Measurements from ENCODE around the gene ZNF318. TPM values are rescaled to one million over a fixed set of nuclear protein-coding genes. Genes with fewer than 3 reads are reported as not detected.
"Not testable (repeated sequence)": the region's sequence is repeated elsewhere in the genome, so short reads cannot be mapped to it uniquely, and the experiment has no call there.

Gene ZNF318
- total and polyA plus RNA-seq, 2 donors, result 10.1 to 14.6 TPM

DNA sequence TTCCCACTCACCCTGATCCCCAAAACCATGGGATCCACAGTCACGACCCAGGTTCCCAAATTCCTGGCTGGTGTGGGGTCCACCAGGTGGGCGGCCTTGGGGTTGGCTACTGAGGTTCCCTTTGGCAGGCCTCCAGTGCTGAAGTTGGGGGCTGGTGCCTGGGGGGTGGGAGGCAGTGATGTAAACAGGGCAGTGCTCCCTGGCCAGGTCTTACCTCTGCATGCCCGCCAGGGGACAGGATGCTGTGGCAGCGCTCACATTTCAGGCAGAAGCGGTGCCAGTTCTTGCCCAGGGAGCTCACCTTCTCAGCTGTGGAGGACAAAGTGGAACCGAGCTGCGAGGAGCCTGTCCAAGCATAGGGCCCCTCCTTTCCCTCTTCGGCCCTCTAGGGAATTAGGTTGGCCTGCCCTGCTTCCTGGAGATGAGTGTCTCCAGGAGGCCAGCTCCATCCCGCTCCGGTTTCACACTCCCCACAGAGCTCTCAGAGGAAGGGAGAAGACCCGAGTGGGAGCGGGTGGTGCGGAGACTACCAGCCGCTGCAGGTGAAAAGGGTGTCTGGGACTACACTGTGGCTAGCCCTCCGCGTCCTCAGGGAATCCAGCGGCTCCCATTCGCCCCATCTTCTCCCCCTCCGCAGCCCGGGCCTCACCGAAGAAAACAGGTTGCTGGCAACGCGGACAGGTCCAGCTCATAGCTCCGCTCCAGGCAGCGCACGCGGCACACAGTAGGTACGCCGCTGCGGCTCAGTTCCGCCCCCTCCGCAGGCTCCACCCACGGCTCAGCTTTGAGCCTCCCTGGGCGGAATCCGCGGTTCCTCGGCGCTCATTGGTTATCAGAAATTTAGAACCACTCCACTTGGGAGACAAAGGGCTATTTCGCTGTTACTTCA is 61.1 kb downstream of the ZNF318 start, which contains the start of gene CRIP3:
CRIP3 (minus strand) TSS at position 726 of the 889 bp plus-strand sequence; CDS start at position 692, 34 bp downstream.
- no peak for DNase-seq (ENCODE audit: extremely low spot score)

GRCh38 chr6:43307451-43308100 is 61.9 kb downstream of the ZNF318 start:
- H3K36me3 ChIP-seq (ENCODE audit: insufficient read depth), result no peaks in the 10 kb centered on the region
- DNase-seq (ENCODE audit: extremely low spot score), result no peak
- H3K4me3 ChIP-seq (ENCODE audit: low read depth, low read length), result no peak overlapping the region
- 90% methylated on average over 5 of the region's 5 CpGs for WGBS
- no peaks in the 10 kb centered on the region for H3K4me1 ChIP-seq (ENCODE audit: insufficient read depth)
- H3K27ac ChIP-seq (ENCODE audit: low read depth), result no peak overlapping the region

More for the DNA sequence above, 61.1 kb downstream of the ZNF318 start, which contains the start of gene CRIP3:
- 7% methylated on average over 39 of the region's 39 CpGs for WGBS
- no peaks in the 10 kb centered on the region for H3K4me1 ChIP-seq (ENCODE audit: insufficient read depth)
- no peaks in the 10 kb centered on the region for H3K36me3 ChIP-seq (ENCODE audit: insufficient read depth)
- peak within 1 kb of the TSS; percentile 33 for H3K4me3 ChIP-seq (ENCODE audit: low read depth, low read length)
- no peak within 1 kb of the TSS for H3K27ac ChIP-seq (ENCODE audit: low read depth)

- 95% methylated on average over 7 of the region's 7 CpGs for WGBS
- Histone ChIP-seq H3K27ac (ENCODE audit: low read depth) (no peak overlapping the region), H3K4me1 (ENCODE audit: insufficient read depth) (no peaks in the 10 kb centered on the region), H3K4me3 (ENCODE audit: low read depth, low read length) (no peak overlapping the region), H3K36me3 (ENCODE audit: insufficient read depth) (no peaks in the 10 kb centered on the region)
- DNase-seq (ENCODE audit: extremely low spot score), result no peak
Observed at GRCh38 chr6:43306086-43306485, 63.4 kb downstream of the ZNF318 start.

GRCh38 chr6:43304882-43305281 is 64.6 kb downstream of the ZNF318 start:
- WGBS, result 77% methylated on average over 2 of the region's 2 CpGs
- DNase-seq (ENCODE audit: extremely low spot score), result no peak

GRCh38 chr6:43304361-43304760 is 65.1 kb downstream of the ZNF318 start:
- Histone ChIP-seq H3K4me3 (ENCODE audit: low read depth, low read length) (no peak overlapping the region), H3K36me3 (ENCODE audit: insufficient read depth) (no peaks in the 10 kb centered on the region), H3K27ac (ENCODE audit: low read depth) (no peak overlapping the region), H3K4me1 (ENCODE audit: insufficient read depth) (no peaks in the 10 kb centered on the region)
- DNase-seq (ENCODE audit: extremely low spot score), result no peak
- WGBS, result 84% methylated on average over 3 of the region's 3 CpGs

More at GRCh38 chr6:43304882-43305281, 64.6 kb downstream of the ZNF318 start:
- Histone ChIP-seq H3K36me3 (ENCODE audit: insufficient read depth) (no peaks in the 10 kb centered on the region), H3K27ac (ENCODE audit: low read depth) (no peak overlapping the region), H3K4me1 (ENCODE audit: insufficient read depth) (no peaks in the 10 kb centered on the region), H3K4me3 (ENCODE audit: low read depth, low read length) (no peak overlapping the region)

DNA sequence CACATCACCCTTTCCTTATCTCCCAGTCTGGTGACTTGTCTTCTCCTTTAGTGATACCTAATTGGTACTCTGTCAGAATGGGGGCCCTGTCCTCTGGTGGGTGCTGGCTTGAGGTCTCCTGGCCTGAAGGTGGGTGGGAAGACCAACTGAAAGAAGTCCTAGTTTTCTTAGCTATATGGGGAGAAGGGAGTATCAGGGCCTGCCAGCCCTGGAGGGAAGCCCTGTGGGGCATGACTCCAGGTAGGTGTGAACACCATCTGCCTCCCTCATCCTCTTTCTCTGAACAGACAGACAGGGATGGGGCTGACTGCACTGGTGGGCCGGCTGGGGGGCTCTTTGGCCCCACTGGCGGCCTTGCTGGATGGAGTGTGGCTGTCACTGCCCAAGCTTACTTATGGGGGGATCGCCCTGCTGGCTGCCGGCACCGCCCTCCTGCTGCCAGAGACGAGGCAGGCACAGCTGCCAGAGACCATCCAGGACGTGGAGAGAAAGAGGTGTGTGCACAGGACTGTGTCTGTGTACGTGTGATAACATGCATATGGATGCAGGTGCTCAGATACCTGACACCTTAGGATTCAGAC is 65.6 kb downstream of the ZNF318 start:
- Histone ChIP-seq H3K4me1 (ENCODE audit: insufficient read depth) (no peaks in the 10 kb centered on the region), H3K36me3 (ENCODE audit: insufficient read depth) (no peaks in the 10 kb centered on the region), H3K4me3 (ENCODE audit: low read depth, low read length) (no peak overlapping the region), H3K27ac (ENCODE audit: low read depth) (no peak overlapping the region)
- 69% methylated on average over 8 of the region's 8 CpGs for WGBS
- DNase-seq (ENCODE audit: extremely low spot score), result no peak

- H3K36me3 ChIP-seq (ENCODE audit: insufficient read depth); H3K4me3 ChIP-seq (ENCODE audit: low read depth, low read length); H3K4me1 ChIP-seq (ENCODE audit: insufficient read depth); DNase-seq (ENCODE audit: extremely low spot score); H3K27ac ChIP-seq (ENCODE audit: low read depth): not testable (repeated sequence)
- 85% methylated on average over 11 of the region's 11 CpGs for WGBS
Observed at GRCh38 chr6:43303006-43303405, 66.4 kb downstream of the ZNF318 start.

DNA sequence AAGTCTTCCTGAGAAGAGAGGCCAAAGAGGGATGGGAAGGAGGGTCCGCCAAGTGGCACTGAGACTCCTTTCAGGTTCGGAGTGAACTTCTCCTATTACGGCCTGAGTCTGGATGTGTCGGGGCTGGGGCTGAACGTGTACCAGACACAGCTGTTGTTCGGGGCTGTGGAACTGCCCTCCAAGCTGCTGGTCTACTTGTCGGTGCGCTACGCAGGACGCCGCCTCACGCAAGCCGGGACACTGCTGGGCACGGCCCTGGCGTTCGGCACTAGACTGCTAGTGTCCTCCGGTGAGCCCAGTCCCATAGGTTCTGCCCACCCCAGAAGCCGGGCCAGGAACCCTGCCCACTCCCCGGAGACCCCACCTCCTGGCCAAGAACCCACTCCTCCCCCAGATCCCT is 67.3 kb downstream of the ZNF318 start:
- H3K27ac ChIP-seq (ENCODE audit: low read depth), result no peak overlapping the region
- no peak overlapping the region for H3K4me3 ChIP-seq (ENCODE audit: low read depth, low read length)
- WGBS, result 75% methylated on average over 19 of the region's 19 CpGs
- no peak for DNase-seq (ENCODE audit: extremely low spot score)
- H3K4me1 ChIP-seq (ENCODE audit: insufficient read depth), result no peaks in the 10 kb centered on the region
- no peaks in the 10 kb centered on the region for H3K36me3 ChIP-seq (ENCODE audit: insufficient read depth)

GRCh38 chr6:43301081-43301870 is 68.2 kb downstream of the ZNF318 start:
- H3K4me1 ChIP-seq (ENCODE audit: insufficient read depth), result no peaks in the 10 kb centered on the region
- H3K4me3 ChIP-seq (ENCODE audit: low read depth, low read length), result no peak overlapping the region
- DNase-seq (ENCODE audit: extremely low spot score), result no peak
- no peak overlapping the region for H3K27ac ChIP-seq (ENCODE audit: low read depth)
- H3K36me3 ChIP-seq (ENCODE audit: insufficient read depth), result no peaks in the 10 kb centered on the region
- 89% methylated on average over 15 of the region's 15 CpGs for WGBS

DNA sequence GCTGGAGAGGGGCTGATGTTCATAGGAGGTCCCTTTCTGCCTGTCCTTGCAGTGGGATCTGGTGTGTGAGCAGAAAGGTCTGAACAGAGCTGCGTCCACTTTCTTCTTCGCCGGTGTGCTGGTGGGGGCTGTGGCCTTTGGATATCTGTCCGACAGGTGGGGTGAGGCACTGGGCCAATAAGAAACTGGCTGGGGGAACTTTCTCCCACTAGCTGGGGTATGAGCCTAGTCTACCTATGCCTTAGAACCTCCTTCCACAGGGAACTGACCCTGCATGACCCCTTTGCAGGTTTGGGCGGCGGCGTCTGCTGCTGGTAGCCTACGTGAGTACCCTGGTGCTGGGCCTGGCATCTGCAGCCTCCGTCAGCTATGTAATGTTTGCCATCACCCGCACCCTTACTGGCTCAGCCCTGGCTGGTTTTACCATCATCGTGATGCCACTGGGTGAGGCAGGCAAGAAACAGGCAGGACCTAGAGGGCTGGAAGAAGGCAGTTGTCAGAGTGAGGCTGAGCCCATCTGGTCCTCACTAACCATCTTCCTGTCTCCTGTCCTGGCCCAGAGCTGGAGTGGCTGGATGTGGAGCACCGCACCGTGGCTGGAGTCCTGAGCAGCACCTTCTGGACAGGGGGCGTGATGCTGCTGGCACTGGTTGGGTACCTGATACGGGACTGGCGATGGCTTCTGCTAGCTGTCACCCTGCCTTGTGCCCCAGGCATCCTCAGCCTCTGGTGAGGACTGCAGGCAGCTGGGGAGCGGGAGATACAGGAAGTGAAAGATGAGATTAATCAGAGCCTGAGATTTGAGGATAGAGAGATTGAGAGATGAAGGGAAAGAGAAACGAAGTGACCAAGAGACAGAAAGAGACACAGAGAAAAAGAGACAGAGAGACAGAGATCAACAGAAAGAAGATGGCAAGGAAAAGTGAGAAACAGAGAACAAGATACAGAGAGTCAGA is 69.8 kb downstream of the ZNF318 start:
- H3K4me3 ChIP-seq (ENCODE audit: low read depth, low read length), result no peak overlapping the region
- no peak overlapping the region for H3K27ac ChIP-seq (ENCODE audit: low read depth)
- no peaks in the 10 kb centered on the region for H3K4me1 ChIP-seq (ENCODE audit: insufficient read depth)
- 74% methylated on average over 18 of the region's 18 CpGs for WGBS
- H3K36me3 ChIP-seq (ENCODE audit: insufficient read depth), result no peaks in the 10 kb centered on the region
- no peak for DNase-seq (ENCODE audit: extremely low spot score)

DNA sequence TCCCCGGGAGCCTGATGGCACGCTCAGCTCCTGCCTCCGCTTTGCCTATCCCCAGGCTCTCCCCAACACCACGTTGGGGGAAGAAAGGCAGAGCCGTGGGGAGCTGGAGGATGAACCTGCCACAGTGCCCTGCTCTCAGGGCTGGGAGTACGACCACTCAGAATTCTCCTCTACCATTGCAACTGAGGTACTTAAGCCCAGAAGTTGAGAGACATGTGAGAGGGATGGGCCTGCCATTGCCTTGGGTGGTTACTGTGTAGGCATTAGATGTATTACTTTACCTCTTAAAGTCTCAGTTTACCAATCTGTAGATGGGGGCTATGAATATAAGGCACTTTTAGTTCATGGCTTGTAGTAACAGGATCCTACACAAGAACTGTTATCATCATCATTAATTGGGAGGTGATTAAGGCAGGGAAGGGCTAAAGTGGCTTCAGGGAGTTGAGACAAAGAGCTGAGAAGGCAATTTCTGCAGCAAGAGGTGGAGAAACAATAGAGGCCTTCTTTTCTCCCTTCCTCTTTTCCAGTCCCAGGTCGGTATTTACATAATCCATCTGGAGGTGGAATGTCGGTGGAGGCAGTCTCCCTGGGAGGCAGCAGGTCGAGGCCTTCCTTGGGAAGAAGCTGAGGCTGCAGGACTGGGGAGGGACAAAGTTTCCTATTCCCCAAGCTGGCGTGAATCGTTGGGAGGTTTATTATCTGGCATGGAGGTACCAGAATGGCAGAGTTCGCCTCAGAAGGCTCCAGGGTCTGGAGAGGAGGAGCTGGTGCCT is 70.7 kb downstream of the ZNF318 start:
- no peak for DNase-seq (ENCODE audit: extremely low spot score)
- 72% methylated on average over 12 of the region's 12 CpGs for WGBS
- Histone ChIP-seq H3K36me3 (ENCODE audit: insufficient read depth) (no peaks in the 10 kb centered on the region), H3K4me3 (ENCODE audit: low read depth, low read length) (no peak overlapping the region), H3K27ac (ENCODE audit: low read depth) (no peak overlapping the region), H3K4me1 (ENCODE audit: insufficient read depth) (no peaks in the 10 kb centered on the region)
